ENCODE measurements around the gene XRCC1. TPM values are rescaled to one million over a fixed set of nuclear protein-coding genes. Genes with fewer than 3 reads are reported as not detected.

XRCC1 gene
- total RNA-seq, 1 experiment from 2014 or later: 38.0 TPM

- Histone ChIP-seq H3K4ac (ENCODE audit: low read depth, low read length) (no peak overlapping the region), H4K20me1 (ENCODE audit: control insufficient read depth, insufficient read depth, insufficient read length) (no peaks in the 10 kb centered on the region), H3K56ac (ENCODE audit: insufficient read length, low read depth, low read length) (no peak overlapping the region), H3K23ac (ENCODE audit: insufficient read length, low read depth, low read length) (no peak overlapping the region), H2BK20ac (ENCODE audit: low read depth, low read length, poor library complexity, severe bottlenecking) (no peak overlapping the region), H3K27ac (ENCODE audit: insufficient read length, low read depth, low read length) (no peak overlapping the region), H4K5ac (ENCODE audit: insufficient read length, low read depth, low read length) (no peak overlapping the region), H2AK5ac (ENCODE audit: insufficient read length, low read length) (no peak overlapping the region), H3K9me3 (ENCODE audit: control insufficient read depth, low read depth, low read length) (no peaks in the 10 kb centered on the region), H4K91ac (ENCODE audit: insufficient read length, low read depth, low read length) (no peak overlapping the region), H3K4me2 (ENCODE audit: insufficient read depth, insufficient read length, low read length) (no peak overlapping the region), H3K79me2 (ENCODE audit: insufficient read depth, low read length) (peaks cover 1% of the 10 kb centered on the region; the same call in 1 of the 2 replicates), H3K79me1 (ENCODE audit: insufficient read depth, low read depth, low read length, poor library complexity, severe bottlenecking) (no peaks in the 10 kb centered on the region), H2BK12ac (ENCODE audit: insufficient read length, low read depth, low read length) (no peak overlapping the region), H2BK120ac (ENCODE audit: low read depth, low read length, poor library complexity, severe bottlenecking) (no peak overlapping the region), H3K23me2 (ENCODE audit: insufficient read length, low read depth, low read length, poor library complexity, severe bottlenecking) (peaks cover 20% of the 10 kb centered on the region), H3T11ph (ENCODE audit: low read length) (no peak overlapping the region), H2AFZ (ENCODE audit: low read length) (no peak overlapping the region), H3K14ac (ENCODE audit: insufficient read depth, low read length) (no peak overlapping the region), H4K8ac (replicated peaks; ENCODE audit: insufficient read length, low read depth, low read length) (no peak overlapping the region), H3K27me3 (ENCODE audit: insufficient read depth, low read length) (no peaks in the 10 kb centered on the region), H2BK15ac (ENCODE audit: low read depth, low read length) (no peak overlapping the region), H3K4me1 (ENCODE audit: insufficient read depth, low read length) (0 out of 2 replicates have a peak, but pooled peaks cover 2% of the 10 kb centered on the region), H3K9ac (ENCODE audit: extremely low read depth, insufficient read length, low read length) (no peak overlapping the region), H2BK5ac (ENCODE audit: insufficient read length, low read length) (no peak overlapping the region), H3K18ac (ENCODE audit: insufficient read length, low read depth, low read length) (no peak overlapping the region)
- peaks cover 8 to 16% of the 10 kb centered on the region in 2 experiments for H3K4me1 Mint-ChIP-seq
- peak overlapping the region in 2 of 3 experiments; percentile 33 to 88; a peak in 2 of 7 replicates for H3K27ac Mint-ChIP-seq
- H3K36me3 Mint-ChIP-seq (ENCODE audit: insufficient read depth in 1 of 3, low read depth in 3 of 3): peaks cover 16 to 38% (median 26%) of the 10 kb centered on the region in 3 experiments
- no peak for DNase-seq
- no CpG with 5 or more reads among the region's 63 CpGs for WGBS (ENCODE audit: extremely low coverage, insufficient read length, low lambda C conversion rate)
- H3K9me3 Mint-ChIP-seq: no peaks in the 10 kb centered on the region; a peak in 1 of 5 replicates
- no peak overlapping the region for H3K4me3 Mint-ChIP-seq
- no peaks in the 10 kb centered on the region for H3K27me3 Mint-ChIP-seq (ENCODE audit: low read depth)
- no peak for TF ChIP-seq CTCF (conservative IDR thresholded peaks at IDR 0.05)
Measured at GRCh38 chr19:43591904-43592772, 16.8 kb upstream of the XRCC1 start.

Data from H9 (cell line).